SK-N-SH treated with all-trans-retinoic acid at 6 μM for 48 hours (cell line): ENCODE data around the gene GAP43.

Source experiments
- ATAC-seq: fragments of 200-7000 bp; cut with Tn5 transposase; 3 replicates; pipeline ENCODE4 v1.9.1; 2020; ENCODE audit warnings: mild to moderate bottlenecking, moderate library complexity
- ARNTL ChIP-seq: fragments of 450-650 bp; formaldehyde crosslinking; IDR thresholded peaks from 2 replicates; pipeline ENCODE4 v1.5.0; 2020; ENCODE audit warnings: low read depth, mild to moderate bottlenecking, moderate library complexity, borderline replicate concordance
- BACH2 ChIP-seq: fragments of 250-450 bp; sonication (Bioruptor Pico); IDR thresholded peaks from 2 replicates; pipeline ENCODE4 v1.9.0; 2021; ENCODE audit warnings: mild to moderate bottlenecking, borderline replicate concordance
- CSDC2 ChIP-seq: fragments of 250-450 bp; sonication (Bioruptor Pico); IDR thresholded peaks from 2 replicates; pipeline ENCODE4 v1.5.0; 2020; ENCODE audit warnings: mild to moderate bottlenecking, moderate library complexity
- ESRRG ChIP-seq: fragments of 250-450 bp; sonication (Bioruptor Pico); IDR thresholded peaks from 2 replicates; pipeline ENCODE4 v1.6.1; 2021; ENCODE audit warnings: mild to moderate bottlenecking
- GLIS3 ChIP-seq: fragments of 250-450 bp; sonication (Bioruptor Pico); IDR thresholded peaks from 2 replicates; pipeline ENCODE4 v1.5.0; 2020; ENCODE audit warnings: mild to moderate bottlenecking, moderate library complexity
- ISL1 ChIP-seq: fragments of 250-450 bp; sonication (Bioruptor Pico); IDR thresholded peaks from 2 replicates; pipeline ENCODE4 v2.1.2; 2022; ENCODE audit warnings: mild to moderate bottlenecking, moderate library complexity
- OSR1 ChIP-seq: fragments of 250-450 bp; sonication (Bioruptor Pico); IDR thresholded peaks from 2 replicates; pipeline ENCODE4 v1.8.0; 2022; ENCODE audit warnings: moderate library complexity, mild to moderate bottlenecking, inconsistent platforms
- PPARA ChIP-seq: fragments of 250-450 bp; sonication (Bioruptor Pico); IDR thresholded peaks from 2 replicates; pipeline ENCODE4 v1.5.0; 2020; ENCODE audit warnings: mild to moderate bottlenecking, borderline replicate concordance
- RARB ChIP-seq: fragments of 250-450 bp; sonication (Bioruptor Pico); IDR thresholded peaks from 2 replicates; pipeline ENCODE4 v1.8.0; 2021; ENCODE audit warnings: mild to moderate bottlenecking, moderate library complexity
- SNAI2 ChIP-seq: fragments of 250-450 bp; sonication (Bioruptor Pico); IDR thresholded peaks from 2 replicates; pipeline ENCODE4 v1.5.0; 2020; ENCODE audit warnings: mild to moderate bottlenecking, moderate library complexity
- TCF4 ChIP-seq: fragments of 250-450 bp; sonication (Bioruptor Pico); IDR thresholded peaks from 2 replicates; pipeline ENCODE4 v1.8.0; 2021; ENCODE audit warnings: mild to moderate bottlenecking, moderate library complexity, borderline replicate concordance
- TOX ChIP-seq: fragments of 250-450 bp; sonication (Bioruptor Pico); IDR thresholded peaks from 2 replicates; pipeline ENCODE4 v1.8.0; 2021; ENCODE audit warnings: mild to moderate bottlenecking, moderate library complexity, borderline replicate concordance
- ZC3H10 ChIP-seq: fragments of 250-450 bp; sonication (Bioruptor Pico); IDR thresholded peaks from 2 replicates; pipeline ENCODE4 v1.5.1; 2021; ENCODE audit warnings: mild to moderate bottlenecking, moderate library complexity
- ZFP3 ChIP-seq: fragments of 250-450 bp; sonication (Bioruptor Pico); IDR thresholded peaks from 2 replicates; pipeline ENCODE4 v1.5.0; 2020; ENCODE audit warnings: mild to moderate bottlenecking, moderate library complexity
- ZNF565 ChIP-seq: fragments of 450-650 bp; formaldehyde crosslinking; conservative IDR thresholded peaks from 2 replicates; pipeline ENCODE4 v1.5.0; 2020; ENCODE audit warnings: low read depth, mild to moderate bottlenecking, moderate library complexity
- TF ChIP-seq, protein P1 (sequence below): fragments of 250-450 bp; sonication (Bioruptor Pico); IDR thresholded peaks from 2 replicates; pipeline ENCODE4 v1.5.1; 2020; ENCODE audit warnings: low read depth, mild to moderate bottlenecking, moderate library complexity
- TF ChIP-seq, protein P2 (sequence below): fragments of 250-450 bp; sonication (Bioruptor Pico); IDR thresholded peaks from 2 replicates; pipeline ENCODE4 v1.8.0; 2021; ENCODE audit warnings: low read depth, mild to moderate bottlenecking, moderate library complexity, borderline replicate concordance
- TF ChIP-seq, protein P3 (sequence below): fragments of 250-450 bp; sonication (Bioruptor Pico); IDR thresholded peaks from 2 replicates; pipeline ENCODE4 v1.8.0; 2020; ENCODE audit warnings: mild to moderate bottlenecking, moderate library complexity, borderline replicate concordance
- TF ChIP-seq, protein P4 (sequence below): fragments of 250-450 bp; sonication (Bioruptor Pico); IDR thresholded peaks from 2 replicates; pipeline ENCODE4 v1.5.0; 2020; ENCODE audit warnings: mild to moderate bottlenecking, moderate library complexity
- TF ChIP-seq, protein P5 (sequence below): fragments of 250-450 bp; sonication (Bioruptor Pico); IDR thresholded peaks from 2 replicates; pipeline ENCODE4 v1.5.1; 2021; ENCODE audit warnings: mild to moderate bottlenecking, moderate library complexity

GAP43 gene

DNA sequence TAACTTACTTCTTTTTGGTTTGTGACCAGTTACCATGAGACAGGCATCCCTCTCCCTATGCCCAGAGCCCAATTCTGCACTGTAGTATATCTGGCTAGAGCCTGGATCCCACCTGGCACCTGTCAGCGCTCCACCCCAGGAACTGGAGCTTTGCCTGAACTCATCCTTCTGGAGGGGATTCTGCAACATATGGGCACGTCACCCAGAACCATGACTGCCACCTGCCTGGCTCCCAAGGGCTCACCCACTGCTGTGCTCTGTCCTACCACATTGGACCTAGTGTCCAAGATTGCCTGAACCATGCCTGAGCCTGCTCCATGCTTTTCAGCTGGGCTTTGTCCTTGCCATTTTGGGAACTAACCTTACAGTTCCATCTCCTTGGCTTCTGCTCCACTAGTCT is 21.1 kb upstream of the GAP43 start:
- ATAC-seq = no peak
- TF ChIP-seq ISL1 (CRISPR knock-in tag) = no peak
- TF ChIP-seq, protein P1, sequence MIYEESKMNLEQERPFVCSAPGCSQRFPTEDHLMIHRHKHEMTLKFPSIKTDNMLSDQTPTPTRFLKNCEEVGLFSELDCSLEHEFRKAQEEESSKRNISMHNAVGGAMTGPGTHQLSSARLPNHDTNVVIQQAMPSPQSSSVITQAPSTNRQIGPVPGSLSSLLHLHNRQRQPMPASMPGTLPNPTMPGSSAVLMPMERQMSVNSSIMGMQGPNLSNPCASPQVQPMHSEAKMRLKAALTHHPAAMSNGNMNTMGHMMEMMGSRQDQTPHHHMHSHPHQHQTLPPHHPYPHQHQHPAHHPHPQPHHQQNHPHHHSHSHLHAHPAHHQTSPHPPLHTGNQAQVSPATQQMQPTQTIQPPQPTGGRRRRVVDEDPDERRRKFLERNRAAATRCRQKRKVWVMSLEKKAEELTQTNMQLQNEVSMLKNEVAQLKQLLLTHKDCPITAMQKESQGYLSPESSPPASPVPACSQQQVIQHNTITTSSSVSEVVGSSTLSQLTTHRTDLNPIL = no peak
- TF ChIP-seq, protein P2, sequence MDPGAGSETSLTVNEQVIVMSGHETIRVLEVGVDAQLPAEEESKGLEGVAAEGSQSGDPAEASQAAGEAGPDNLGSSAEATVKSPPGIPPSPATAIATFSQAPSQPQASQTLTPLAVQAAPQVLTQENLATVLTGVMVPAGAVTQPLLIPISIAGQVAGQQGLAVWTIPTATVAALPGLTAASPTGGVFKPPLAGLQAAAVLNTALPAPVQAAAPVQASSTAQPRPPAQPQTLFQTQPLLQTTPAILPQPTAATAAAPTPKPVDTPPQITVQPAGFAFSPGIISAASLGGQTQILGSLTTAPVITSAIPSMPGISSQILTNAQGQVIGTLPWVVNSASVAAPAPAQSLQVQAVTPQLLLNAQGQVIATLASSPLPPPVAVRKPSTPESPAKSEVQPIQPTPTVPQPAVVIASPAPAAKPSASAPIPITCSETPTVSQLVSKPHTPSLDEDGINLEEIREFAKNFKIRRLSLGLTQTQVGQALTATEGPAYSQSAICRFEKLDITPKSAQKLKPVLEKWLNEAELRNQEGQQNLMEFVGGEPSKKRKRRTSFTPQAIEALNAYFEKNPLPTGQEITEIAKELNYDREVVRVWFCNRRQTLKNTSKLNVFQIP (CRISPR knock-in tag) = no peak
- TF ChIP-seq ARNTL (CRISPR knock-in tag) = no peak
- TF ChIP-seq PPARA (CRISPR knock-in tag) = no peak
- no peak for TF ChIP-seq GLIS3 (CRISPR knock-in tag)
- TF ChIP-seq, protein P3, sequence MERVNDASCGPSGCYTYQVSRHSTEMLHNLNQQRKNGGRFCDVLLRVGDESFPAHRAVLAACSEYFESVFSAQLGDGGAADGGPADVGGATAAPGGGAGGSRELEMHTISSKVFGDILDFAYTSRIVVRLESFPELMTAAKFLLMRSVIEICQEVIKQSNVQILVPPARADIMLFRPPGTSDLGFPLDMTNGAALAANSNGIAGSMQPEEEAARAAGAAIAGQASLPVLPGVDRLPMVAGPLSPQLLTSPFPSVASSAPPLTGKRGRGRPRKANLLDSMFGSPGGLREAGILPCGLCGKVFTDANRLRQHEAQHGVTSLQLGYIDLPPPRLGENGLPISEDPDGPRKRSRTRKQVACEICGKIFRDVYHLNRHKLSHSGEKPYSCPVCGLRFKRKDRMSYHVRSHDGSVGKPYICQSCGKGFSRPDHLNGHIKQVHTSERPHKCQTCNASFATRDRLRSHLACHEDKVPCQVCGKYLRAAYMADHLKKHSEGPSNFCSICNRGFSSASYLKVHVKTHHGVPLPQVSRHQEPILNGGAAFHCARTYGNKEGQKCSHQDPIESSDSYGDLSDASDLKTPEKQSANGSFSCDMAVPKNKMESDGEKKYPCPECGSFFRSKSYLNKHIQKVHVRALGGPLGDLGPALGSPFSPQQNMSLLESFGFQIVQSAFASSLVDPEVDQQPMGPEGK (CRISPR knock-in tag) = no peak
- TF ChIP-seq BACH2 (CRISPR knock-in tag) = no peak
- no peak for TF ChIP-seq RARB (CRISPR knock-in tag)
- no peak for TF ChIP-seq ZNF565 (CRISPR knock-in tag)

DNA sequence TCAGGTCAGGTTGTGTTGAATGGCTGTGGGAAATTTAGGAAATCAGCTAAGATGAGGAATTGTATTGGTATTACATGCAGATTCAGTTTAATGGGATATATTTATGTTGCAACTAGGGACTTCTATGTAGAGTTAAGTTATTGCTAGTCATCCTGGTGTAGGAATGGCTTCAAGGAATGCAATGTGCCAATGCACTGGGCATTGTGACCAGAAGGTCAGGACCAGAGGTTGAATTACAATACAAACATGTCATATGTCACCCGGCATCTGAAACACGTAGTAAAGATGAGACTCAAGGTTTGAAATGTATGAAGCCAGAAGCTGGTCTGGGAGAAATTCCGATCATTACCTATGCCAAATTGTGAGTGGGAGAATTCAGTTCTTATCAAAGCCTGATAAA is 11.7 kb upstream of the GAP43 start:
- ATAC-seq = no peak
- TF ChIP-seq, protein P4, sequence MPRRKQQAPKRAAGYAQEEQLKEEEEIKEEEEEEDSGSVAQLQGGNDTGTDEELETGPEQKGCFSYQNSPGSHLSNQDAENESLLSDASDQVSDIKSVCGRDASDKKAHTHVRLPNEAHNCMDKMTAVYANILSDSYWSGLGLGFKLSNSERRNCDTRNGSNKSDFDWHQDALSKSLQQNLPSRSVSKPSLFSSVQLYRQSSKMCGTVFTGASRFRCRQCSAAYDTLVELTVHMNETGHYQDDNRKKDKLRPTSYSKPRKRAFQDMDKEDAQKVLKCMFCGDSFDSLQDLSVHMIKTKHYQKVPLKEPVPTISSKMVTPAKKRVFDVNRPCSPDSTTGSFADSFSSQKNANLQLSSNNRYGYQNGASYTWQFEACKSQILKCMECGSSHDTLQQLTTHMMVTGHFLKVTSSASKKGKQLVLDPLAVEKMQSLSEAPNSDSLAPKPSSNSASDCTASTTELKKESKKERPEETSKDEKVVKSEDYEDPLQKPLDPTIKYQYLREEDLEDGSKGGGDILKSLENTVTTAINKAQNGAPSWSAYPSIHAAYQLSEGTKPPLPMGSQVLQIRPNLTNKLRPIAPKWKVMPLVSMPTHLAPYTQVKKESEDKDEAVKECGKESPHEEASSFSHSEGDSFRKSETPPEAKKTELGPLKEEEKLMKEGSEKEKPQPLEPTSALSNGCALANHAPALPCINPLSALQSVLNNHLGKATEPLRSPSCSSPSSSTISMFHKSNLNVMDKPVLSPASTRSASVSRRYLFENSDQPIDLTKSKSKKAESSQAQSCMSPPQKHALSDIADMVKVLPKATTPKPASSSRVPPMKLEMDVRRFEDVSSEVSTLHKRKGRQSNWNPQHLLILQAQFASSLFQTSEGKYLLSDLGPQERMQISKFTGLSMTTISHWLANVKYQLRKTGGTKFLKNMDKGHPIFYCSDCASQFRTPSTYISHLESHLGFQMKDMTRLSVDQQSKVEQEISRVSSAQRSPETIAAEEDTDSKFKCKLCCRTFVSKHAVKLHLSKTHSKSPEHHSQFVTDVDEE (CRISPR knock-in tag) = no peak
- TF ChIP-seq ZFP3 (CRISPR knock-in tag) (no peak), TCF4 (CRISPR knock-in tag) (no peak), TOX (no peak)
- TF ChIP-seq, protein P3 (CRISPR knock-in tag) = no peak

DNA sequence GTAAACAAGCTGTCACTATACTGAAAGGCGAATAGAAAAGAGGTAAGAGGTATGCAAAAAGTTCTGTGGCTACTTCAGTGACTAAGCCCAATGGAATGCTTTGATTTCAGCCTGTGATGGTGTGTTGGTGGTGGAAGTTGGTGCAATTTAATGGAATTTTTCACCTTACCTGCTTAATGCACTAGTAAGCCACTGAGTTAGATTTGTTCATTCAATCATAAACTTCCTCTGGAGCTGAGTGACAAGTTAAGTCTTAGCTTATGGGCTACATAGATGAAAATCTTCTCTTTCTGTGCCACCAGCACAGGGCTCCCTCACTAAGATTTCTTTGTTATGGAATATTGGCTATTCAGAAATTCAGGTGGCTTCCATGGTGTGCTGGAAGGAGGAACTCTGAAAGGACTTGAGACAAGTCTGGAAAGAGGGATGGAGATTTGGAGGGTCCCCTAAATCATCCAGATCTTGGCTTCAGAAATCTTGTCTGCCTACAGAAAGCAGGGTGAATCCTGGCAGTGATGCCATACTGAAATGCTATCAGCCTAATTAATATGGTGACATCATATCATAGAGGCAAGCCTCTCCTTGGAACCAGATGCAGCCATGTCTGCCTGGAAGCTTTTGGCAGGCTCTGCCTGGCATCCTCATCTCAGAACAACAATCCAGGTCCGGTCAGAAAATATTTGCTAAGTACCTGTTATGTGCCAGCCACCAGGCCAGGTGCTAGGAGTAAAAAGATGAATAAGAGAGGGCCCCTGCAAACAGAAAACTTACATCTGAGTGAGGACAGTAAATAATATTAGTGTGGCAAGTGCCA is 8.1 kb upstream of the GAP43 start:
- peak; percentile 45; the same call in 2 of the 3 replicates for ATAC-seq
- TF ChIP-seq TOX = no peak
- no peak for TF ChIP-seq CSDC2 (CRISPR knock-in tag)
- TF ChIP-seq OSR1 (CRISPR knock-in tag) = no peak
- TF ChIP-seq SNAI2 = no peak
- TF ChIP-seq, protein P4 (CRISPR knock-in tag) = no peak
- TF ChIP-seq ESRRG (CRISPR knock-in tag) = no peak
- TF ChIP-seq, protein P3 (CRISPR knock-in tag) = no peak
- TF ChIP-seq, protein P5, sequence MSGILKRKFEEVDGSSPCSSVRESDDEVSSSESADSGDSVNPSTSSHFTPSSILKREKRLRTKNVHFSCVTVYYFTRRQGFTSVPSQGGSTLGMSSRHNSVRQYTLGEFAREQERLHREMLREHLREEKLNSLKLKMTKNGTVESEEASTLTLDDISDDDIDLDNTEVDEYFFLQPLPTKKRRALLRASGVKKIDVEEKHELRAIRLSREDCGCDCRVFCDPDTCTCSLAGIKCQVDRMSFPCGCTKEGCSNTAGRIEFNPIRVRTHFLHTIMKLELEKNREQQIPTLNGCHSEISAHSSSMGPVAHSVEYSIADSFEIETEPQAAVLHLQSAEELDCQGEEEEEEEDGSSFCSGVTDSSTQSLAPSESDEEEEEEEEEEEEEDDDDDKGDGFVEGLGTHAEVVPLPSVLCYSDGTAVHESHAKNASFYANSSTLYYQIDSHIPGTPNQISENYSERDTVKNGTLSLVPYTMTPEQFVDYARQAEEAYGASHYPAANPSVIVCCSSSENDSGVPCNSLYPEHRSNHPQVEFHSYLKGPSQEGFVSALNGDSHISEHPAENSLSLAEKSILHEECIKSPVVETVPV (CRISPR knock-in tag) = no peak
- no peak for TF ChIP-seq ZC3H10 (CRISPR knock-in tag)
